GM19025 (cell line): ENCODE results near the gene USP47.

Experiments used
- ATAC-seq: cut with Tn5 transposase; IDR thresholded peaks from one replicate; pipeline ENCODE4 v1.9.1; 2021; ENCODE audit warnings: mild to moderate bottlenecking, low read depth, moderate library complexity; ENCODE audit not compliant: unreplicated experiment

The USP47 gene

GRCh38 chr11:11992257-11993212 lies 150.8 kb downstream of the USP47 start:
- no peak for ATAC-seq

GRCh38 chr11:11993839-11994238 lies 152.1 kb downstream of the USP47 start:
- ATAC-seq = no peak

- ATAC-seq = no peak
Observed at GRCh38 chr11:11995601-11996000, 153.8 kb downstream of the USP47 start.

GRCh38 chr11:11996321-11997048 lies 154.7 kb downstream of the USP47 start:
- ATAC-seq = no peak

GRCh38 chr11:11997049-11997322 lies 155.2 kb downstream of the USP47 start:
- no peak for ATAC-seq

GRCh38 chr11:11998091-11998781 lies 156.5 kb downstream of the USP47 start:
- no peak for ATAC-seq

- ATAC-seq = no peak
Observed at GRCh38 chr11:12001186-12001585, 159.4 kb downstream of the USP47 start.

- ATAC-seq = no peak
Observed at GRCh38 chr11:12003336-12003735, 161.6 kb downstream of the USP47 start.

GRCh38 chr11:12003815-12004214 lies 162.0 kb downstream of the USP47 start:
- no peak for ATAC-seq

- ATAC-seq = no peak
Observed at GRCh38 chr11:12005061-12005460, 163.3 kb downstream of the USP47 start.

GRCh38 chr11:12005476-12005875 lies 163.7 kb downstream of the USP47 start:
- ATAC-seq = no peak

- no peak for ATAC-seq
Observed at GRCh38 chr11:12006552-12007229, 164.9 kb downstream of the USP47 start.

GRCh38 chr11:12007230-12007593 lies 165.4 kb downstream of the USP47 start:
- ATAC-seq = no peak

- ATAC-seq = no peak
Observed at GRCh38 chr11:12007769-12008737, 166.3 kb downstream of the USP47 start, which contains the start of gene DKK3. TSS of gene DKK3 (minus strand) at chr11:12008626. CDS start at chr11:12008582, 44 bp downstream.
